GM13977 (cell line): ENCODE data around the gene ACTL6B.

ENCODE experiments used
- DNase-seq: peaks from one replicate; pipeline ENCODE4 v3.0.0; 2012; ENCODE audit warnings: low spot score
- in situ Hi-C: fragments of 300-500 bp; cut with MboI; formaldehyde crosslinking; loops from one replicate; pipeline ENCODE4 v1.12.0; 2022; ENCODE audit warnings: low sequenced_read_pairs, low pct_unique_long_range_greater_than_20kb, mixed read lengths, inconsistent platforms; ENCODE audit not compliant: unreplicated experiment
- TF ChIP-seq, protein P1 (sequence below): IDR thresholded peaks from 2 replicates; pipeline ENCODE4 v1.5.1; 2012; ENCODE audit warnings: mild to moderate bottlenecking, control low read depth; ENCODE audit not compliant: insufficient read depth; ENCODE audit errors: extremely low read depth, missing control alignments

Gene ACTL6B

DNA sequence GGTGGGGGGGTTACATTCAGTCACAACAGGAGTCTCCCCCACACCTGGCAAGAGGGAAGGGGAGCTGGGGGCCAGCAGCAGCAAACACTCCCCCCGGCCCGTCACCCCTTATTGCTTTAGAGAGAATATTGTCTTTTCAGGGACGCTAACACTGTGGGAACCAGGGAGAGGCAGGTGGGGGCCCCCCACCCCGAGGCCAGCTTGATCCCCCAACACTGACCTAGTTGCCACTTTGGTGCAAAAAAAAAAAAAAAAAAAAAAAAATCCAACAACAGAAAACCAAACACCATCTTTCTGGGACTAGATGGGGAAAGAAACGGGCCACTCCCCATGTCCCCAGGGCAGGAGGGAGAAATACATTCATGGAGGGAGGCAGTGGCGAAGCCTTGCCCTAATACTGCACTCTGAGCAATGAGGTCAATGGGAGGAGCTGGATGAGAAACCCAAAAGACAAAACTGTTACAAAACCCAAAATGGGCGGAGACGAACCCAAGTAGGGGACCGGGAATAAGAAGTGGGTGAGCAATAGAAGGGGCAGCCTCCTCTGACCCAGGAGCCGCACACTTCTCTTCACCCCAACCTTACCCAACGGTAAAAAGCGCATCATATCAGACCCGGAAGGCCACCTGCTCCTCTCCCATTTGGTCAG lies 23.8 kb upstream of the ACTL6B start:
- peak; percentile 15 for DNase-seq
- TF ChIP-seq, protein P1, sequence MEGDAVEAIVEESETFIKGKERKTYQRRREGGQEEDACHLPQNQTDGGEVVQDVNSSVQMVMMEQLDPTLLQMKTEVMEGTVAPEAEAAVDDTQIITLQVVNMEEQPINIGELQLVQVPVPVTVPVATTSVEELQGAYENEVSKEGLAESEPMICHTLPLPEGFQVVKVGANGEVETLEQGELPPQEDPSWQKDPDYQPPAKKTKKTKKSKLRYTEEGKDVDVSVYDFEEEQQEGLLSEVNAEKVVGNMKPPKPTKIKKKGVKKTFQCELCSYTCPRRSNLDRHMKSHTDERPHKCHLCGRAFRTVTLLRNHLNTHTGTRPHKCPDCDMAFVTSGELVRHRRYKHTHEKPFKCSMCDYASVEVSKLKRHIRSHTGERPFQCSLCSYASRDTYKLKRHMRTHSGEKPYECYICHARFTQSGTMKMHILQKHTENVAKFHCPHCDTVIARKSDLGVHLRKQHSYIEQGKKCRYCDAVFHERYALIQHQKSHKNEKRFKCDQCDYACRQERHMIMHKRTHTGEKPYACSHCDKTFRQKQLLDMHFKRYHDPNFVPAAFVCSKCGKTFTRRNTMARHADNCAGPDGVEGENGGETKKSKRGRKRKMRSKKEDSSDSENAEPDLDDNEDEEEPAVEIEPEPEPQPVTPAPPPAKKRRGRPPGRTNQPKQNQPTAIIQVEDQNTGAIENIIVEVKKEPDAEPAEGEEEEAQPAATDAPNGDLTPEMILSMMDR: no peak
- in situ Hi-C loops: no loop called here

DNA sequence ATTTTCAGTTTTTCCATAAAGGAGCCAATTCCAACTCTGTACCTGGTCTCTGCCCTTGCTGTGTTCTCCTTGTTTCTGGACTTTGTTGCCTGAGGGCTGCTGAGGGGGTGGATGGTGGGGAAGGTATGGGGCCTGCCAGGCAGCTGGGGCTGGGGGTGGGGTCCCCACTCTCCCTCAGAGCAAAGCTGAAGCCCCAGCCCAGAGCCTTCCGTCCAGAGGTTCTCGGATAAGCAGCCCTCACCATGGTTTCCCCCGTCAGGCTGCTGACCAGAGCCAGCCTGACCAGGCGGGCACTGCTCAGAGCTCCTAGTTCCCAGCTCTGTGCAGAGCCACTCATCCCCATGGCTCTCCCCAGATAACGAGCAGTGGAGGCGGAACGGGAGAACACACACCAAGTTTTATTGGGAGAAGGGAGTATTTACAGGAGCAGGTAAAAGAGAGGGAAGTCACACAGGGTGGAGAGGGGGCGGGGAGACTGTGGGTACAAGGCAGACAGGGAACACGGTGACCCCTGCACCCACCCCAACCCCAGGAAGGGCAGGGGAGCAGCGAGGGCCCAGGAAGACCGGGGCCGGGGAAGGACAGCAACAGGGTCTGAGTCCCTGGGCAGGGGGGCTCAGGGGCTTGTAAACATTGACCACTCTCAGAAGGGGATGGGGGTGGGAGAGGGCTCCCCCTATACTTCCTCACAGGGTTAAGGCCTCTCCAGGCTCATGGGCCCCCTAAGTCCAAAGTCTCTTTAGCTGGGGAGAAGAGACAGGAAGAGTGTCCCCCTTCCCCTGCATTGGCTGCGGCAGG lies 23.1 kb upstream of the ACTL6B start:
- in situ Hi-C loops: no loop called here
- TF ChIP-seq, protein P1: no peak
- peak; percentile 27 for DNase-seq

DNA sequence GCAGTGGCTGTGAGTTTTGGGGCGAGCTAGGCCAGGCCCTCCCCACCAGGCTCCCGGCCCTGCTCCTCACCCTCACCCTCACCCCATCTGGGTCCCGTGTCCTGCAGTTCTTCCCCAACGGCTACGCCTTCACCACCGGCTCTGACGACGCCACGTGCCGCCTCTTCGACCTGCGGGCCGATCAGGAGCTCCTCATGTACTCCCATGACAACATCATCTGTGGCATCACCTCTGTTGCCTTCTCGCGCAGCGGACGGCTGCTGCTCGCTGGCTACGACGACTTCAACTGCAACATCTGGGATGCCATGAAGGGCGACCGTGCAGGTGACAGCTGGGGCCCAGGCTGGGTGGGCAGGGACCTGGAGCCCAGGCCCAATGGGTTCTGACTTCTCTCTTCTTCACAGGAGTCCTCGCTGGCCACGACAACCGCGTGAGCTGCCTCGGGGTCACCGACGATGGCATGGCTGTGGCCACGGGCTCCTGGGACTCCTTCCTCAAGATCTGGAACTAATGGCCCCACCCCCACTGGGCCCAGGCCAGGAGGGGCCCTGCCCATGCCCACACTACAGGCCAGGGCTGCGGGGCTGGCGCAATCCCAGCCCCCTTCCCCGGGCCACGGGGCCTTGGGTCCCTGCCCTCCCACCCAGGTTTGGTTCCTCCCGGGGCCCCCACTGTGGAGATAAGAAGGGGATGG lies 22.2 kb upstream of the ACTL6B start:
- in situ Hi-C loops: no loop called here
- TF ChIP-seq, protein P1: no peak
- DNase-seq: peak; percentile 28

DNA sequence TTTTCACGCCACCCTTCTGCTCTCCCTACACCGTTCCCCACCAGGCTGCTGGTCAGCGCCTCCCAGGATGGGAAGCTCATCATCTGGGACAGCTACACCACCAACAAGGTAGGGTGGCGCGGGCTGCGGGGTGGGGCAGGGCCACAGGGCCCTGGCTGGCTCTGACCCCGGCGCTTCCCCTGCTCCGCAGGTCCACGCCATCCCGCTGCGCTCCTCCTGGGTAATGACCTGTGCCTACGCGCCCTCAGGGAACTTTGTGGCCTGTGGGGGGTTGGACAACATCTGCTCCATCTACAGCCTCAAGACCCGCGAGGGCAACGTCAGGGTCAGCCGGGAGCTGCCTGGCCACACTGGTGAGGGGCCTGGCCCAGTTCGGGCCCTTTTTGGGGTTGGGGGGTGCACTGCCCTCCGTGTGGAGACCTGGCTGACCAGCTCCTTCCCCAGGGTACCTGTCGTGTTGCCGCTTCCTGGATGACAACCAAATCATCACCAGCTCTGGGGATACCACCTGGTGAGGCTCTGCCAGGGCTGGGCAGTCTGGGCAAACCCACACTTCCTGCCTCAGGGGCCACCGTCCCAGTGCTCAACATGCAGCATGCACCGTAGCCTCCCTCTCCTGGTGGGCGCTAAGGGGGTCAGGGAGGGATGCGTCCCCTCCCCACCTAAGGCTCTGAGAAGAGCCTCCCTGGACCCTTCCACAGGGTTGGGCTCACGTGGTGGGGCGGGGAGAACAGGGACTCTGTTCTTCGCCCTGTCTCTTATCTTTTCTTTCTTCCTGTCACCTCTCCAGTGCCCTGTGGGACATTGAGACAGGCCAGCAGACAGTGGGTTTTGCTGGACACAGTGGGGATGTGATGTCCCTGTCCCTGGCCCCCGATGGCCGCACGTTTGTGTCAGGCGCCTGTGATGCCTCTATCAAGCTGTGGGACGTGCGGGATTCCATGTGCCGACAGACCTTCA lies 21.3 kb upstream of the ACTL6B start:
- in situ Hi-C loops: no loop called here
- TF ChIP-seq, protein P1: no peak
- peak; percentile 21 for DNase-seq

DNA sequence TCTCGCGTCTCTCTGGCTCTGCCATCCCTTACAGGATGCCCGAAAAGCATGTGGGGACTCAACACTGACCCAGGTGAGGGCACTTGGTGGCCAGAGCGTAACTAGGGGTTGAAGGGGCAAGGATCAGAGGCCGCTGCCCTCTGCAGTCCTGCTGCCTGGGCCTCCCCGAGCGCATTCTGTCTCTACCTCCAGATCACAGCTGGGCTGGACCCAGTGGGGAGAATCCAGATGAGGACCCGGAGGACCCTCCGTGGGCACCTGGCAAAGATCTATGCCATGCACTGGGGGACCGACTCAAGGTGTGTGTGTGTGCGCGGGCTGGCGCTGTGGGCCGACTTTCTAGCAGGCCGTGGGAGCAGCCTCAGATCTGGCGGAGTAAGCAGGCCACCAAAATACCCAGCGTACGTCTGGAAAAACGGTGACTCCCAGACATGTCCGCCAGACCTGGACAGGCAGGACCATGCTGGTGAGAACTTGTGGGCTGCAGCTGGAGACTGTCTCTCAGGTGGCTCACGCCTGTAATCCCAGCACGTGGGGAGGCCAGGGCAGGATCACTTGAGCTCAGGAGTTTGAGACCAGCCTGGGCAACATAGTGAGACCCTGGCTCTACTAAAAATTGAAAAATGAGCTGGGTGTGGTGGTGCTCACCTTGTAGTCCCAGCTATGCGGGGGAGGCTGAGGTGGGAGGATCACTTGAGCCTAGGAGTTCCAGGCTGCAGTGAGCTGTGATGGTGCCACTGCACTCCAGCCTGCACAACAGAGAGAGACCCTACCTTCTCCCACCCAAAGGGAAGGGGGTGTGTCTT lies 20.5 kb upstream of the ACTL6B start:
- in situ Hi-C loops: no loop called here
- TF ChIP-seq, protein P1: no peak
- DNase-seq: no peak
